ENCODE results near the gene ZNF669.
"Not testable (repeated sequence)": the region's sequence is repeated elsewhere in the genome, so short reads cannot be mapped to it uniquely, and the experiment has no call there.

Gene ZNF669

GRCh38 chr1:247103859-247104591, at the start of gene ZNF669:
TSS of gene ZNF669 (minus strand) at chr1:247104356. CDS start at chr1:247104199, 157 bp downstream.
- peak; percentile 95 for DNase-seq

DNA sequence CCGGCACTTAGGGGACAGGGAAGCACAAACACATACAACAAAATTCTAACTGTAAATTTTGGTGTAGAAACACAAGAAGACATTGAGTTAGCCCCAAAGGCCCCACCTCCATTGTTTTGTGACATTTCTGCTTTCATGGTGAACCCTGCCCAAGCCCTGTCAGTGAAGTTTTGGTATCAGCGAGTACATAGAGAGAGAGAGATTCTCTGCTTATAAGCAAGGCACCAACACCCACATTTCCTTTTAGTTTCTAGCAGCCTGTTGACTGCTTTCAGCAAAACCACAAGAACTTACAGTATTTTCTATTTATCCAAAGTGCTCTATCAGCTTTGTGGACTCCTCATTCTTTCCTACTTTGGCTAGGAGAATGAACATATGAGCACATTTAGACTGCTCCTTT, 43.6 kb upstream of the ZNF669 start:
- DNase-seq: no peak

GRCh38 chr1:247147120-247147519, 43.0 kb upstream of the ZNF669 start:
- not testable (repeated sequence) for DNase-seq

GRCh38 chr1:247146671-247147070, 42.5 kb upstream of the ZNF669 start:
- no peak for DNase-seq

DNA sequence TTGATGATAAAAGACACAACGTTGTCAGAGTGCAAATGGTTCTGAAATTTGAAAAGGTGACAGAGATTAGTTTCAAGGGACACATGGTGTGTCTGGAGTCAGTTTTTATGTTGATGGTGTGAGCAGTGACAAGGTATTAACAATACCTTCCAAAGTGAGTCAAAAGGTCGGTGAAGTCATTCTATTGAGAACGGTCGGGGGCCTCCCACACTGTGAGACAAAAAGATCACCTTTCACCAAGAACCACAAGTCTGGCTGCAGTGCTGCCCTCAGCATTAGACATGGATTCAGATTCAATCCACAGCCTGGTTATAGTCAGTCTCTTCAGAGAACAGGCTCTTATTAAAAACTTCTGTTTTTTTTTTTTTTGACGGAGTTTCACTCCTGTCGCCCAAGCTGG, 41.1 kb upstream of the ZNF669 start:
- DNase-seq: no peak

DNA sequence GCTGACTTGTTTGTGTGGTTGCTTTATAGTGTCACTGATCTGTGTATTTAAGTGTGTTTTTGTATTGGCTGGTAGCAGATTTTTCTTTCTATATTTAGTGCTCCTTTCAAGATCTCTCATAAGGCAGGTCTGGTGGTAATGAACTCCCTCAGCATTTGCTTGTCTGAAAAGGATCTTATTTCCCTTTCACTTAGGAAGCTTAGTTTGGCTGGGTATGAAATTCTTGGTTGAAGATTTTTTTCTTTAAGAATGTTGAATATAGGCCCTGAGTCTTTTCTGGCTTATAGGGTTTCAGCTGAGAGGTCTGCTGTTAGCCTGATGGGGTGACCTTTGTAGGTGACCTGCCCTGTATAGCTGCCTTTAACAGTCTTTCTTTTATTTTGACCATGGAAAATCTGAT, 35.4 kb upstream of the ZNF669 start:
- not testable (repeated sequence) for DNase-seq

DNA sequence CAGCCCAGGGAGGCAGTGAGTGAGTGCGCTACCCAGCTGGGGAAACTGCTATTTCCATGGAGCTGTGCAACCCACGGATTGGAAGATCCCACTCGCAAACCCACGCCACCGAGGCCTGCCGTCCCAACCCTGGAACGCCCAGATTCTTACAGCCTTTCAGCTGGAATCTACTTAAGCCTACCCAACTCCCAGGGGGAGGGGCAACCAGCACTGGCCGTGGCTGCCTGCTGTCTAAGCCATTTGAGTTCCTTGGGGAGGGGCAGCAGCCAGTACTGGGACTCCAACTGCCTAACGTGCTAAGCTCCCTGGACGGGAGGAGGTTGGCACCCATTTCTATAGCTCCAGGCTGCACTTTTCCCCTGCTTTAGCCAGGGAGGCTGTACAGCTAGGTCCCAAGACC, 27.1 kb upstream of the ZNF669 start:
- no peak for DNase-seq

GRCh38 chr1:247127519-247128282, 23.5 kb upstream of the ZNF669 start:
- not testable (repeated sequence) for DNase-seq

GRCh38 chr1:247126601-247127000, 22.4 kb upstream of the ZNF669 start:
- DNase-seq: not testable (repeated sequence)

GRCh38 chr1:247126166-247126565, 22.0 kb upstream of the ZNF669 start:
- DNase-seq: not testable (repeated sequence)

GRCh38 chr1:247121382-247121781, 17.2 kb upstream of the ZNF669 start:
- no peak for DNase-seq

DNA sequence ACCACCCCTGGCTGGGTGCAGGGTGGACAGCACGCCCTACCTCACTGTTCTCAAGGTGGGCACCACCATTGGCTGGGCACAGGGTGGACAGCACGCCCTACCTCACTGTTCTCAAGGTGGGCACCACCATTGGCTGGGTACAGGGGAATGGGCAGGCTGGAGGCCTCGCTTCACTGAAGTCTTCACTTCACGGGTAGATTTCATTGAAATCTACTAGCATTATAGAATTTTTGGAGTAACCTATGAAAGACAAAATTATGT, 16.2 kb upstream of the ZNF669 start:
- not testable (repeated sequence) for DNase-seq

DNA sequence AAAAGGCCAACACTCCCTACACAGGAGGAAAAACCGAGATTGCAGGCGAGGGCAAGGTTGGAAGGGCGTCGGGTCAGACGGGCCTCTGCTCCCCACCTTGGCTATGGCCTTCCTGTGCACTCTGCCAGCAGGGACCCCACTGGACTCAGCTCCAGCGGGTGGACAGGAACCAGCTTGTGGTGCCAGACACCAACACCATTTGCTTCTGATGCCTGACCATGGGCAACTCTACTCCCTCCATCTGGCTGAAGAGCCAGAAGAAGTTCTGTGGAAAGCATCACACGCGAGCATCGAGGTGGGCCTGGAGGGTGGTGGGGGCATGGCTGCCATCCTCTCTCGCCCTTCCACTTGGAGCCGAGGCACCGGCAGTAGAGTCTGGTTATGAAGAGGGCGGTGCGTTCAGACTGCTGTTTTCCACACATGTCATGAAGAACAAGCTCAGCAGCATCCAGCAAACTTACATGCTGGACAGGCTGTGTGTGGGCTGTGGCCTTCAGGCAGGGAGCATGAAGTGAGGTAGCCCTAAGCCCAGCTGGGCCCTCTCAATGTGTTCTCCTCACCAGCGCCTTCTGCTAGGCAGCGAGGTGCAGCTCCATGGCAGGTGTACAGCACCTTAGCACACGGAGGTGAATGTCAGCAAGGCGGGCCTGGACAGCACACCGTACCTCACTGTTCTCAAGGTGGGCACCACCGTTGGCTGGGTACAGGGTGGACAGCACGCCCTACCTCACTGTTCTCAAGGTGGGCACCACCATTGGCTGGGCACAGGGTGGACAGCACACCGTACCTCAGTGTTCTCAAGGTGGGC, 15.6 kb upstream of the ZNF669 start:
- no peak for DNase-seq

- peak; percentile 57 to 62 for DNase-seq
Observed at GRCh38 chr1:247118946-247119446, 14.8 kb upstream of the ZNF669 start.

DNA sequence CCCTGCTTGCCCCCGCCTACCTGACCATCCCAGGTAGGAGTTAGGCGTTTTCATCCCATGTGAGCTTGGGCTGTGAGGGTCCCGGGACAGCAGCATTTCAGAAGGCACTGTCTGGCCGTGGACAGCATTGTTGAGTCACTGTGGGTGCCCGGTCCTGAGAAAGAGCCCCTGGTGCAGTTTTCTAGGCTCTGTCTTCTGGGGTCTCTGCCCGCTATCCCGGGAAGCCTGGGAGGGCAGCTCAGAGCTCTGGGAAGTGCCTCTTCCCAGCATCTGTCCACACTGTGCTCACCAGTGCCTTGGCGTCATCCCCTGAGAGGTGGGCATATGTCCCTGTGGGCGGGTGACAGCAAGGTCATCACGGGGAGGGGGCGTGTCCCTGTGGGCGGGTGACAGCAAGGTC, 11.4 kb upstream of the ZNF669 start:
- DNase-seq: no peak

DNA sequence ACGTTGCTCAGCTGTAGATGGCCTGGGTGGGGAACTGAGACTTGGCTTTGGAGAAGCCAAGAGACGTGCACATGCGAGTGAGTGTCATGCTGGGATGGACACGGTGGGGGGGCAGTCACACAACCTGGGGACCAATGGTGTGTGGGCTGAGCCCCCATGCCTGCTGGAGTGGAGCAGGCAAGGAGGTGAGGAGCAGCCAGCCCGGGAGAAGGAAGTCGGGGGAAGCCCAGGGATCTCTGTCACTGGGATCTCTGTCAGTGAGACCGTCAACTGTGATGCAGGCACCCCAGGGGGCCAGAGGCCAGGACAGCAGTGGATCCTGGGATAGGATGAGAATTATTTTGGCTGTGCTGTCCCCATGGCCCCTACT, 11.0 kb upstream of the ZNF669 start:
- DNase-seq: no peak

DNA sequence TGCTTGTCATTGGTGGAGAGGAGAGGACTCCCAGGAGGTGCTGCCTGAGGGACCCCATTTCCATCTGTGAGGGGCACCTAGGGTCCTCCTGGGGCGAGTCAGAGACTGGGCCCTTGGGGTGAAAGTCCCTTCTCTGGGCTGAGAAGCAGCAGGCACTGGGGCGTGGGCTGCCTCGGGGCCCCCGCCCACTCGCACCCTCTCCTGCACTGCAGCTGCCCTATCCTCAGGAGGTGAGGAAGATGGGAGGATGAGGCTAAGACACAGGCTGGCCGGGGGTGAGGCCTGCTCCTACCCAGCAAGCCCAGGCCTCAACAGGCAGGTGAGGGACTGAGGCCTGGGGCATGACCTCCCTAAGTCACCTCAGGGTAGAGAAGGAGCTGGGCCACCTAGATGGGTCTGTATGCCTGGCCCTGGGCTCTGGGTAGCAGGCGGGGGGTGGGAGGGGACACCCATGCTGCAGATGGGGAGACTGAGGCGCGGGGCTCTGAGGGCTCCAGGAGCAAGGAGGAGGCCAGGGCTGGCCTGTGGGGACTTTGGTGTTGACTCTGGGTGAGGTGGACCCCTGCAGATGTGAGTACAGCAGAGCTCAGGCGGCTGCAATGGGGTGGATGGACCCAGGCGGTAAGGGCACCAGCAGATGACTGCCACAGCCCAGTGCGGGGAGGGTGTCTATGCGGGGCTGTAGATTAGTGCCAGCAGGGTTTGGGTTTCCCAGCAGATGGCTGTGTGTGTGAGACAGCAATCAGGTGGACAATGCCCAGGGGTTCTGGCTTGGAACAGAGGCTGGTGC, 10.4 kb upstream of the ZNF669 start:
- DNase-seq: no peak

- DNase-seq: no peak
Observed at GRCh38 chr1:247113733-247114271, 9.6 kb upstream of the ZNF669 start.

GRCh38 chr1:247113094-247113497, 8.9 kb upstream of the ZNF669 start:
- DNase-seq: no peak

- no peak for DNase-seq
Observed at GRCh38 chr1:247112479-247112781, 8.3 kb upstream of the ZNF669 start.

- no peak for DNase-seq
Observed at GRCh38 chr1:247111700-247112478, 7.7 kb upstream of the ZNF669 start.

- DNase-seq: no peak
Observed at GRCh38 chr1:247111259-247111699, 7.1 kb upstream of the ZNF669 start.
